Central memory CD4-positive, alpha-beta T cell (primary cell): ENCODE results near the gene PELO.

Experiments used
- DNase-seq: peaks from one replicate; pipeline ENCODE4 v3.0.0; 2022

Gene PELO

DNA sequence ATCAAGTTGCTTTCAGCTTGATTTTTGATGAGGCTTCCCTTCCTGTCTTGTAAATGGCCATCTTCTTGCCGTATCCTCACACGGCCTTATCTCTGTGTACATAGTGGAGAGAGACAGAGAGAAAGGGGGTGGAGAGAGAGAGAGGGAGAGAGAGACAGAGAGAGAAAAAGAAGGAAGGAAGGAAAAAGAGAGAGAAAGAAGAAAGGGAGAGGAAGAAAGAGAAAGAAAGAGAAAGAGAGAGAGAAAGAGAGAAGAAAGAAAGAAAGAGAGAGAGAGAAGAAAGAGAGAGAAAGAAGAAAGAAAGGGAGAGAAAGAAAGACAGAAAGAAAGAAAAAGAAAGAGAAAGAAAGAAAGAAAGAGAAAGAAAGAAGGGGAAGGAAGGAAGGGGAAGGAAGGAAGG lies 46.6 kb downstream of the PELO start:
- DNase-seq = no peak

DNA sequence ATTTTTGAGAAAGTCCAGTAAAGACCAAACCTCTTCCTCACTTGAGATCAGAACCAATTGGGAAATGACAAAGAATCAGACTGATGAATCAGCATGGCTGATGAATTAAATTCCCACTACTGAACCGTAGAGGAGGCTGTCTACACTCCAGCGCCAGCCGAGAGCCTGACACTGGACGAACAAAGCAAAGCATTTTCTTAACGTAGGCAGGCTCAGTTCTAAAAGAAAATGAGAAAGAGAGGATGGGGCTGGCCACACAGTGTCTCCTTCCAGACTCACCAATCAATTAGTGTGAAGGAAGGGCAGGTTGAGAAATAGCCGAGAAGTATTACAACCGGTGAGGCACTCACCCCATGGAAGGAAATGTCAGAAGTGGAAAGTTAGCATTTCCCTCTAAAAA lies 49.4 kb downstream of the PELO start:
- DNase-seq = no peak
